K562 (cell line): ENCODE data around the gene NEK2. TPM values are rescaled to one million over a fixed set of nuclear protein-coding genes. Genes with fewer than 3 reads are reported as not detected.
A peak's percentile ranks its signal among the peaks of the same experiment; 100 is the strongest.

ENCODE experiments used
- CHCHD3 ChIP-seq: fragments of 250-450 bp; sonication (Bioruptor Pico); IDR thresholded peaks from 2 replicates; pipeline ENCODE4 v2.1.2; 2022; ENCODE audit warnings: mild to moderate bottlenecking
- EP400 ChIP-seq: fragments of 450-650 bp; IDR thresholded peaks from 2 replicates; pipeline ENCODE4 v1.6.1; 2017; ENCODE audit warnings: antibody characterized with exemption, mild to moderate bottlenecking, moderate library complexity
- KLF6 ChIP-seq: fragments of 250-450 bp; sonication (Bioruptor Pico); IDR thresholded peaks from 2 replicates; pipeline ENCODE4 v1.4.0; 2020; ENCODE audit warnings: mild to moderate bottlenecking, moderate library complexity, borderline replicate concordance
- MTA1 ChIP-seq: fragments of 450-650 bp; IDR thresholded peaks from 2 replicates; pipeline ENCODE4 v1.6.1; 2017; ENCODE audit warnings: borderline replicate concordance
- SMAD3 ChIP-seq: fragments of 450-650 bp; formaldehyde crosslinking; conservative IDR thresholded peaks from 2 replicates; pipeline ENCODE4 v1.4.0; 2020; ENCODE audit warnings: mild to moderate bottlenecking
- TCFL5 ChIP-seq: fragments of 250-450 bp; sonication (Bioruptor Pico); conservative IDR thresholded peaks from 2 replicates; pipeline ENCODE4 v1.6.1; 2021; ENCODE audit warnings: mild to moderate bottlenecking, moderate library complexity, matching md5 sums
- YBX1 ChIP-seq: fragments of 450-650 bp; IDR thresholded peaks from 2 replicates; pipeline ENCODE4 v1.7.1; 2016; ENCODE audit warnings: mild to moderate bottlenecking
- ZNF766 ChIP-seq: fragments of 200-800 bp; sonication (Bioruptor generic); conservative IDR thresholded peaks from 2 replicates; pipeline ENCODE4 v1.6.1; 2016; ENCODE audit warnings: missing genetic modification characterization, missing compliant biosample characterization
- polyA plus RNA-seq, 8 experiments: library from polyadenylated mRNA; depleted of rRNA in 4 of 8; stranded (reverse) in 5 of 8; unstranded in 3 of 8; fragments of >200 nt; fragmentation: Nextera tagmentation in 2 of 8; fragmentation: Illumina TruSeq in 1 of 8; extraction: Ambion mirVana in 2 of 8; extraction: Trizol in 1 of 8; gene quantifications; 2 replicates each; pipeline versions ENCODE4 v1.2.1 to v1.2.3, GENCODE V29; 2011 to 2014; ENCODE audit warnings: inconsistent platforms in 1 of 8, missing spikeins in 1 of 8
- total RNA-seq, 7 experiments: library from RNA; depleted of rRNA in 6 of 7; stranded (reverse); fragments of >200 nt in 6 of 7; fragmentation: Illumina TruSeq in 2 of 7; extraction: Trizol in 2 of 7; gene quantifications; 2 replicates each; pipeline versions ENCODE4 v1.2.1 to v1.2.3, GENCODE V29; 2011 to 2021; ENCODE audit warnings: low replicate concordance in 1 of 7
- TF ChIP-seq, protein P1 (sequence below): fragments of 450-650 bp; IDR thresholded peaks from 2 replicates; pipeline ENCODE4 v1.7.0; 2016; ENCODE audit warnings: borderline replicate concordance
- TF ChIP-seq, protein P2 (sequence below): fragments of 250-450 bp; sonication (Bioruptor Pico); IDR thresholded peaks from 2 replicates; pipeline ENCODE4 v1.5.0; 2021; ENCODE audit warnings: mild to moderate bottlenecking, moderate library complexity
- TF ChIP-seq, protein P3 (sequence below): fragments of 250-450 bp; sonication (Bioruptor Pico); IDR thresholded peaks from 2 replicates; pipeline ENCODE4 v1.5.1; 2021; ENCODE audit warnings: mild to moderate bottlenecking
- TF ChIP-seq, protein P4 (sequence below), 2 experiments: fragments of 450-650 bp in 1 of 2; sonication (generic) in 1 of 2; formaldehyde crosslinking in 1 of 2; IDR thresholded peaks; 2 replicates each; pipeline versions ENCODE4 v1.7.1 to v1.9.0; 2016 to 2022; ENCODE audit warnings: inconsistent platforms in 1 of 2, mild to moderate bottlenecking in 1 of 2, missing genetic modification reagents in 1 of 2

NEK2 gene
- total and polyA plus RNA-seq, 9 of the 15 experiments (the other 6 are each of a cell fraction or from before 2014, with no cell fraction given): 30.0 to 74.7 (median 66.4) TPM

DNA sequence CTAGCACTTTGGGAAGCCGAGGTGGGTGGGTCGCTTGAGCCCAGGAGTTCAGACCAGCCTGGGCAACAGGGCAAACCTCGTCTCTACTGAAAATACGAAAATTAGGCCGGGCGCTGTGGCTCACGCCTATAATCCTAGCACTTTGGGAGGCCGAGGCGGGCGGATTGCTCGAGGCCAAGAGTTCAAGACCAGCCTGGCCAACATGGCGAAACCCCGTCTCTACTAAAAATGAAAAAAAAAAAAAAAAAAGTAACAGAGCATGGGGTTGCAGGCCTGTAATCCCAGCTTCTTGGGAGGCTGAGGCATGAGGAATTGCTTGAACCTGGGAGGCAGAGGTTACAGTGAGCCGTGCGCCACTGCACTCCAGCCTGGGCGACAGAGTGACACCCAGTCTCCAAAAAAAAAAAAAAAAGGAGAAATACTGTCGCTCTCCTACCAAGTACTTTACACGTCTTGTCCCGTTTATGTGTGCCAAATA lies 724 bp upstream of the NEK2 start (continued):
- TF ChIP-seq KLF6 (CRISPR knock-in tag): no peak
- TF ChIP-seq, protein P1, sequence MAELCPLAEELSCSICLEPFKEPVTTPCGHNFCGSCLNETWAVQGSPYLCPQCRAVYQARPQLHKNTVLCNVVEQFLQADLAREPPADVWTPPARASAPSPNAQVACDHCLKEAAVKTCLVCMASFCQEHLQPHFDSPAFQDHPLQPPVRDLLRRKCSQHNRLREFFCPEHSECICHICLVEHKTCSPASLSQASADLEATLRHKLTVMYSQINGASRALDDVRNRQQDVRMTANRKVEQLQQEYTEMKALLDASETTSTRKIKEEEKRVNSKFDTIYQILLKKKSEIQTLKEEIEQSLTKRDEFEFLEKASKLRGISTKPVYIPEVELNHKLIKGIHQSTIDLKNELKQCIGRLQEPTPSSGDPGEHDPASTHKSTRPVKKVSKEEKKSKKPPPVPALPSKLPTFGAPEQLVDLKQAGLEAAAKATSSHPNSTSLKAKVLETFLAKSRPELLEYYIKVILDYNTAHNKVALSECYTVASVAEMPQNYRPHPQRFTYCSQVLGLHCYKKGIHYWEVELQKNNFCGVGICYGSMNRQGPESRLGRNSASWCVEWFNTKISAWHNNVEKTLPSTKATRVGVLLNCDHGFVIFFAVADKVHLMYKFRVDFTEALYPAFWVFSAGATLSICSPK: peak; percentile 18; the same call in 1 of the 2 replicates
- TF ChIP-seq YBX1: no peak
- TF ChIP-seq CHCHD3: no peak
- TF ChIP-seq ZNF766 (CRISPR knock-in tag): no peak
- TF ChIP-seq, protein P2, sequence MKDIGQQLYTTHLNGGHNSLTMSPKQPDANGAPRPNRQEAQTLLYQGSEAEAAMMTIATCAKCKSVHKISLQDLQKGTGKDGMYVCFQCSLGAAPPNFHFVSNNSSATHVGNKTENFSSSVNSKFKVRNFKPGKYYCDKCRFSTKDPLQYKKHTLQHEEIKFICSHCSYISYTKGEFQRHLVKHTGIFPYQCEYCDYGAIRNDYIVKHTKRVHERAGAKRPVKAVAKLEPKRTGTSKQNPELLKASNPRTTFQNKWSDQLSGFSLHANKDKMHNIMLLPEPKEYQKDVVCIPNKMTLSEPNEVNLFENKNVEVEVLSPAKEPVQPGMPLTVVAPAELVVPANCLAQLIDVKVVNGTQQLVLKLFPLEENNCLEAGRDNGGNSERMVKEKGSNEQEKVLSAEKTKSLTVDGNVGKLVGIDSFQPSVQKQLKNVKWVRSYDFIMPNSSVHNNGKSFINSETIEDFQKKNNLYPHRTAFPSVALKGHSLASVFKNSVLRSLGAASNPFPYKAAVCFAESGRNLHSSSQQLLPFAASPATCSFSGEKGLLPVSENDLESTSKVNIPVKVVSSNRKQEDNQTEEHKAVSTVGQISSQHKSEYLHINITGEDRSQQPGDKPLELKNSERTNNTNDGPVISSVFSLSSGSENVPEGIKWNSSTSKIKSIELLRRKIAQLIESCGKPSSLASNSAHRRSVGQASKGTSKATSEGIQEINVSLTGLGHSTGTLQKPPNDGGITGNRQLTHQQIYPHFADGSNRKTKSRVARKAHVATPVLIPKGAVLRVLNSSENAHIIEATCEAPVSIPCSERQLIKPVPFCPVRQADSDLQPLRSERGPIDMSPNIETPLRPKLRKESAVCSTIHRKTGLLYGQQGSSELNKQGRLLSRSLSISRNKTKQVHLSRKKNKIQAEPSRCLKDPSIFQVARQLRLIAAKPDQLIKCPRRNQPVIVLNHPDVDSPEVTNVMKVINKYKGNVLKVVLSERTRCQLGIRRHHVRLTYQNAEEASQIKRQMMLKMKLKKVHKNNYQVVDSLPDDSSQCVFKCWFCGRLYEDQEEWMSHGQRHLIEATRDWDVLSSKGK (CRISPR knock-in tag): no peak
- TF ChIP-seq, protein P3, sequence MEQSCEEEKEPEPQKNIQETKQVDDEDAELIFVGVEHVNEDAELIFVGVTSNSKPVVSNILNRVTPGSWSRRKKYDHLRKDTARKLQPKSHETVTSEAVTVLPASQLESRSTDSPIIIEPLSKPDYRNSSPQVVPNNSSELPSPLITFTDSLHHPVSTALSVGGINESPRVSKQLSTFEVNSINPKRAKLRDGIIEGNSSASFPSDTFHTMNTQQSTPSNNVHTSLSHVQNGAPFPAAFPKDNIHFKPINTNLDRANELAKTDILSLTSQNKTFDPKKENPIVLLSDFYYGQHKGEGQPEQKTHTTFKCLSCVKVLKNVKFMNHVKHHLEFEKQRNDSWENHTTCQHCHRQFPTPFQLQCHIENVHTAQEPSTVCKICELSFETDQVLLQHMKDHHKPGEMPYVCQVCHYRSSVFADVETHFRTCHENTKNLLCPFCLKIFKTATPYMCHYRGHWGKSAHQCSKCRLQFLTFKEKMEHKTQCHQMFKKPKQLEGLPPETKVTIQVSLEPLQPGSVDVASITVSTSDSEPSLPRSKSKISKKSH (CRISPR knock-in tag): no peak
- TF ChIP-seq SMAD3 (CRISPR knock-in tag): no peak
- TF ChIP-seq EP400: no peak
- TF ChIP-seq, protein P4, sequence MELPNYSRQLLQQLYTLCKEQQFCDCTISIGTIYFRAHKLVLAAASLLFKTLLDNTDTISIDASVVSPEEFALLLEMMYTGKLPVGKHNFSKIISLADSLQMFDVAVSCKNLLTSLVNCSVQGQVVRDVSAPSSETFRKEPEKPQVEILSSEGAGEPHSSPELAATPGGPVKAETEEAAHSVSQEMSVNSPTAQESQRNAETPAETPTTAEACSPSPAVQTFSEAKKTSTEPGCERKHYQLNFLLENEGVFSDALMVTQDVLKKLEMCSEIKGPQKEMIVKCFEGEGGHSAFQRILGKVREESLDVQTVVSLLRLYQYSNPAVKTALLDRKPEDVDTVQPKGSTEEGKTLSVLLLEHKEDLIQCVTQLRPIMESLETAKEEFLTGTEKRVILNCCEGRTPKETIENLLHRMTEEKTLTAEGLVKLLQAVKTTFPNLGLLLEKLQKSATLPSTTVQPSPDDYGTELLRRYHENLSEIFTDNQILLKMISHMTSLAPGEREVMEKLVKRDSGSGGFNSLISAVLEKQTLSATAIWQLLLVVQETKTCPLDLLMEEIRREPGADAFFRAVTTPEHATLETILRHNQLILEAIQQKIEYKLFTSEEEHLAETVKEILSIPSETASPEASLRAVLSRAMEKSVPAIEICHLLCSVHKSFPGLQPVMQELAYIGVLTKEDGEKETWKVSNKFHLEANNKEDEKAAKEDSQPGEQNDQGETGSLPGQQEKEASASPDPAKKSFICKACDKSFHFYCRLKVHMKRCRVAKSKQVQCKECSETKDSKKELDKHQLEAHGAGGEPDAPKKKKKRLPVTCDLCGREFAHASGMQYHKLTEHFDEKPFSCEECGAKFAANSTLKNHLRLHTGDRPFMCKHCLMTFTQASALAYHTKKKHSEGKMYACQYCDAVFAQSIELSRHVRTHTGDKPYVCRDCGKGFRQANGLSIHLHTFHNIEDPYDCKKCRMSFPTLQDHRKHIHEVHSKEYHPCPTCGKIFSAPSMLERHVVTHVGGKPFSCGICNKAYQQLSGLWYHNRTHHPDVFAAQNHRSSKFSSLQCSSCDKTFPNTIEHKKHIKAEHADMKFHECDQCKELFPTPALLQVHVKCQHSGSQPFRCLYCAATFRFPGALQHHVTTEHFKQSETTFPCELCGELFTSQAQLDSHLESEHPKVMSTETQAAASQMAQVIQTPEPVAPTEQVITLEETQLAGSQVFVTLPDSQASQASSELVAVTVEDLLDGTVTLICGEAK (IDR thresholded peaks at IDR 0.05): peak; percentile 47; the same call in 1 of the 2 replicates
- TF ChIP-seq, protein P4 (CRISPR knock-in tag; IDR thresholded peaks at IDR 0.05): no peak
- no peak for TF ChIP-seq MTA1
- TF ChIP-seq TCFL5 (CRISPR knock-in tag): no peak
